ENCODE data around the gene HBZ.
"Not testable (repeated sequence)": the region's sequence is repeated elsewhere in the genome, so short reads cannot be mapped to it uniquely, and the experiment has no call there.

HBZ gene

GRCh38 chr16:163696-164095 is 11.3 kb downstream of the HBZ start:
- not testable (repeated sequence) for H3K36me3 Mint-ChIP-seq (ENCODE audit: insufficient read depth); H3K27ac Mint-ChIP-seq; H3K9me3 Mint-ChIP-seq; DNase-seq
- ATAC-seq (replicated peaks), result peak; percentile 33
- H3K27me3 Mint-ChIP-seq, result peaks cover 38 to 70% of the 10 kb centered on the region in 2 donors
- peak overlapping the region; percentile 23 to 65 for H3K4me3 Mint-ChIP-seq
- H3K4me1 Mint-ChIP-seq (ENCODE audit: low read depth in 2 of 2), result peaks cover 5 to 10% of the 10 kb centered on the region in 2 donors

GRCh38 chr16:164134-164823 is 11.8 kb downstream of the HBZ start:
- H3K4me3 Mint-ChIP-seq; H3K9me3 Mint-ChIP-seq; H3K36me3 Mint-ChIP-seq (ENCODE audit: insufficient read depth); H3K27ac Mint-ChIP-seq; DNase-seq: not testable (repeated sequence)
- Mint-ChIP-seq H3K4me1 (ENCODE audit: low read depth in 2 of 2) (peaks cover 5 to 11% of the 10 kb centered on the region in 2 donors), H3K27me3 (peaks cover 38 to 70% of the 10 kb centered on the region in 2 donors)
- ATAC-seq (replicated peaks), result peak; percentile 34

- H3K9me3 Mint-ChIP-seq, result no peaks in the 10 kb centered on the region
- H3K4me3 Mint-ChIP-seq, result peak overlapping the region; percentile 47 to 65
- ATAC-seq (replicated peaks) (no peak), DNase-seq (no peak)
- H3K27me3 Mint-ChIP-seq, result peaks cover 33 to 70% of the 10 kb centered on the region in 2 donors
- peaks cover 5 to 9% of the 10 kb centered on the region in 2 donors for H3K4me1 Mint-ChIP-seq (ENCODE audit: low read depth in 2 of 2)
- no peak overlapping the region for H3K27ac Mint-ChIP-seq
- H3K36me3 Mint-ChIP-seq (ENCODE audit: insufficient read depth), result peaks cover 6% of the 10 kb centered on the region
Observed at GRCh38 chr16:164827-165538, 12.5 kb downstream of the HBZ start.

- peak within 1 kb of the TSS; percentile 47 to 65 for H3K4me3 Mint-ChIP-seq
Observed at GRCh38 chr16:165539-166374, 13.3 kb downstream of the HBZ start, which contains the start of gene HBM. Gene HBM, plus strand, starts transcription at chr16:165978. Its CDS starts 20 bp downstream, at chr16:165998.

GRCh38 chr16:166375-167121 is 14.1 kb downstream of the HBZ start:
- Mint-ChIP-seq H3K27ac (no peak overlapping the region), H3K9me3 (no peaks in the 10 kb centered on the region), H3K36me3 (ENCODE audit: insufficient read depth) (peaks cover 6% of the 10 kb centered on the region), H3K27me3 (peaks cover 43 to 77% of the 10 kb centered on the region in 2 donors), H3K4me1 (ENCODE audit: low read depth in 2 of 2) (peaks cover 5 to 9% of the 10 kb centered on the region in 2 donors), H3K4me3 (peak overlapping the region; percentile 33 to 65)
- DNase-seq (no peak), ATAC-seq (replicated peaks) (peak; percentile 43)

More at GRCh38 chr16:165539-166374, 13.3 kb downstream of the HBZ start, which contains the start of gene HBM:
- H3K9me3 Mint-ChIP-seq, result no peaks in the 10 kb centered on the region
- DNase-seq, result no peak
- H3K4me1 Mint-ChIP-seq (ENCODE audit: low read depth in 2 of 2), result peaks cover 5 to 9% of the 10 kb centered on the region in 2 donors
- peak; percentile 49 for ATAC-seq (replicated peaks)
- peaks cover 6% of the 10 kb centered on the region for H3K36me3 Mint-ChIP-seq (ENCODE audit: insufficient read depth)
- H3K27ac Mint-ChIP-seq, result no peak within 1 kb of the TSS
- peaks cover 41 to 76% of the 10 kb centered on the region in 2 donors for H3K27me3 Mint-ChIP-seq

GRCh38 chr16:167122-167690 is 14.8 kb downstream of the HBZ start:
- Mint-ChIP-seq H3K4me3 (peak overlapping the region in 1 of 2 donors; percentile 33), H3K4me1 (ENCODE audit: low read depth in 2 of 2) (peaks cover 5 to 9% of the 10 kb centered on the region in 2 donors), H3K27me3 (peaks cover 43 to 77% of the 10 kb centered on the region in 2 donors), H3K27ac (no peak overlapping the region), H3K9me3 (no peaks in the 10 kb centered on the region), H3K36me3 (ENCODE audit: insufficient read depth) (peaks cover 6% of the 10 kb centered on the region)
- no peak for DNase-seq
- ATAC-seq (replicated peaks), result no peak

- peaks cover 6% of the 10 kb centered on the region for H3K36me3 Mint-ChIP-seq (ENCODE audit: insufficient read depth)
- H3K27me3 Mint-ChIP-seq, result peaks cover 41 to 73% of the 10 kb centered on the region in 2 donors
- H3K27ac Mint-ChIP-seq, result no peak overlapping the region
- no peaks in the 10 kb centered on the region for H3K9me3 Mint-ChIP-seq
- H3K4me1 Mint-ChIP-seq (ENCODE audit: low read depth in 2 of 2), result peaks cover 5 to 9% of the 10 kb centered on the region in 2 donors
- no peak for ATAC-seq (replicated peaks)
- H3K4me3 Mint-ChIP-seq, result no peak overlapping the region
- no peak for DNase-seq
Observed at GRCh38 chr16:168424-168823, 16.0 kb downstream of the HBZ start.

- H3K9me3 Mint-ChIP-seq, result no peaks in the 10 kb centered on the region
- no peak overlapping the region for H3K4me3 Mint-ChIP-seq
- H3K36me3 Mint-ChIP-seq (ENCODE audit: insufficient read depth), result peaks cover 6% of the 10 kb centered on the region
- ATAC-seq (replicated peaks), result no peak
- H3K27ac Mint-ChIP-seq, result no peak overlapping the region
- H3K27me3 Mint-ChIP-seq, result peaks cover 47 to 78% of the 10 kb centered on the region in 2 donors
- DNase-seq, result no peak
- H3K4me1 Mint-ChIP-seq (ENCODE audit: low read depth in 2 of 2), result peaks cover 5 to 9% of the 10 kb centered on the region in 2 donors
Observed at GRCh38 chr16:169014-169413, 16.6 kb downstream of the HBZ start.

- not testable (repeated sequence) for ATAC-seq (replicated peaks)
- peaks cover 58 to 89% of the 10 kb centered on the region in 2 donors for H3K27me3 Mint-ChIP-seq
Observed at GRCh38 chr16:170088-170507, 17.7 kb downstream of the HBZ start.

GRCh38 chr16:170788-171187 is 18.3 kb downstream of the HBZ start:
- Mint-ChIP-seq H3K4me1 (ENCODE audit: low read depth in 2 of 2) (peaks cover 9 to 10% of the 10 kb centered on the region in 2 donors), H3K27me3 (peaks cover 64 to 91% of the 10 kb centered on the region in 2 donors), H3K9me3 (no peaks in the 10 kb centered on the region), H3K36me3 (ENCODE audit: insufficient read depth) (peaks cover 6% of the 10 kb centered on the region), H3K27ac (no peak overlapping the region), H3K4me3 (no peak overlapping the region)
- DNase-seq (no peak), ATAC-seq (replicated peaks) (no peak)

More at GRCh38 chr16:170088-170507, 17.7 kb downstream of the HBZ start:
- not testable (repeated sequence) for H3K27ac Mint-ChIP-seq; H3K36me3 Mint-ChIP-seq (ENCODE audit: insufficient read depth); DNase-seq; H3K9me3 Mint-ChIP-seq; H3K4me3 Mint-ChIP-seq
- peaks cover 7 to 12% of the 10 kb centered on the region in 2 donors for H3K4me1 Mint-ChIP-seq (ENCODE audit: low read depth in 2 of 2)

- Mint-ChIP-seq H3K4me3 (peak within 1 kb of the TSS; percentile 47 to 59), H3K27me3 (peaks cover 60 to 81% of the 10 kb centered on the region in 2 donors)
- not testable (repeated sequence) for H3K36me3 Mint-ChIP-seq (ENCODE audit: insufficient read depth); H3K27ac Mint-ChIP-seq; H3K9me3 Mint-ChIP-seq; H3K4me1 Mint-ChIP-seq (ENCODE audit: low read depth in 2 of 2); DNase-seq
- ATAC-seq (replicated peaks), result peak; percentile 53
Observed at GRCh38 chr16:172374-172941, 20.0 kb downstream of the HBZ start, which contains the start of gene HBA2. Gene HBA2, plus strand, starts transcription at chr16:172876. Its CDS starts 37 bp downstream, at chr16:172913.

Data from effector memory CD8-positive, alpha-beta T cell (primary cell).